ENCODE measurements around the gene KLRF2.
A peak's percentile ranks its signal among the peaks of the same experiment; 100 is the strongest.

The KLRF2 gene

GRCh38 chr12:9943240-9943639, 62.0 kb downstream of the KLRF2 start:
- DNase-seq: peak; percentile 18

GRCh38 chr12:9944391-9944790, 63.1 kb downstream of the KLRF2 start:
- DNase-seq: no peak

All from CD4-positive, alpha-beta T cell treated with Interleukin-21 for 1 hour (primary cell).